ACC112 (cell line): ENCODE data around the gene ASGR1.
A peak's percentile ranks its signal among the peaks of the same experiment; 100 is the strongest.

ENCODE experiments used
- H2AFZ ChIP-seq: fragments of 200-600 bp; sonication (generic); one replicate; pipeline ENCODE4 v1.6.0; 2017; ENCODE audit warnings: antibody characterized with exemption, low read length; ENCODE audit not compliant: unreplicated experiment
- H3K27ac ChIP-seq: fragments of 200-600 bp; sonication (generic); 2 replicates; pipeline ENCODE4 v1.5.1; 2014; ENCODE audit warnings: low read depth, mild to moderate bottlenecking, antibody characterized with exemption, low read length, moderate library complexity
- H3K27me3 ChIP-seq: fragments of 200-600 bp; sonication (generic); 2 replicates; pipeline ENCODE4 v1.6.1; 2014; ENCODE audit warnings: mild to moderate bottlenecking, antibody characterized with exemption, low read length, moderate library complexity, mixed read lengths; ENCODE audit not compliant: insufficient read depth
- H3K36me3 ChIP-seq: fragments of 200-600 bp; sonication (generic); 2 replicates; pipeline ENCODE4 v1.6.1; 2016; ENCODE audit warnings: mild to moderate bottlenecking, antibody characterized with exemption, low read length, moderate library complexity, mixed read lengths; ENCODE audit not compliant: insufficient read depth
- H3K4me1 ChIP-seq: fragments of 200-600 bp; sonication (generic); one replicate; pipeline ENCODE4 v1.6.1; 2016; ENCODE audit warnings: low read length, mixed read lengths; ENCODE audit not compliant: insufficient read depth, unreplicated experiment, control insufficient read depth
- H3K4me3 ChIP-seq: fragments of 200-600 bp; sonication (generic); 2 replicates; pipeline ENCODE4 v1.5.1; 2014; ENCODE audit warnings: mild to moderate bottlenecking, low read depth, low read length
- H3K79me2 ChIP-seq: fragments of 200-600 bp; sonication (generic); one replicate; pipeline ENCODE4 v1.6.0; 2016; ENCODE audit warnings: low read length; ENCODE audit not compliant: control insufficient read depth, unreplicated experiment, insufficient read depth

The ASGR1 gene

DNA sequence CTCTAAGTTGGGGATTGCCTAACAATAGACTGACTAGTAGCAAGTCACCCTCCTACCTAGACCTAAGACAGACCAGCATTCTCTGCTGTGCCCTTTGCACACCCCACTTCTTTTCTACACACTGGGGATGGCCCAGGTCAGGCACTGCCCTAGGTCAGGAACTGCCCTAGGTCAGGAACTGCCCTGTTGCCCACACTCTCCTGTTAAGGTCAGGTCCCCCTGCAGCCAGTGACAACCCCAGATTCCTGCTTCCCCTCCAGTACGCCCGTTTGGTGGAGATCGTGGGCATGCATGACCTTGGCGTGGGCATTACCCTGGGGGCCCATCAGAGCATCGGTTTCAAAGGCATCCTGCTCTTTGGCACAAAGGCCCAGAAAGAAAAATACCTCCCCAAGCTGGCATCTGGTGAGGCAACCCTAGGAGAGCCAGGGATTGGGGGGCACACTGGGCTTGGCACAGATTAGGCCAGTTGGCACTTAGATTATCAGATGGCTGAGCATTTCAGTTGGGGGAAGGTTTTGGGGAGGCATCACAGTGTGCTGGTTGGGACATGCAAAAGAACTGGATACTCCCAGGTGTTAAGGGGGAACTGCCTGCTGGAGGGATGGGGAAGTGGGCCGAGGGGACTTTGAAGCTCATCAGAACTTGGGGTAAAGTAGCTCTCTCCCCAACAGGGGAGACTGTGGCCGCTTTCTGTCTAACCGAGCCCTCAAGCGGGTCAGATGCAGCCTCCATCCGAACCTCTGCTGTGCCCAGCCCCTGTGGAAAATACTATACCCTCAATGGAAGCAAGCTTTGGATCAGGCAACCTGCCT is 42.3 kb upstream of the ASGR1 start:
- peaks cover 32% of the 10 kb centered on the region for H3K4me1 ChIP-seq
- H3K79me2 ChIP-seq, result peaks cover 26% of the 10 kb centered on the region
- no peaks in the 10 kb centered on the region for H3K27me3 ChIP-seq
- H3K4me3 ChIP-seq, result peak overlapping the region; percentile 85
- no peaks in the 10 kb centered on the region for H3K36me3 ChIP-seq
- peak overlapping the region; percentile 82; the same call in 1 of the 2 replicates for H3K27ac ChIP-seq
- no peak overlapping the region for H2AFZ ChIP-seq

DNA sequence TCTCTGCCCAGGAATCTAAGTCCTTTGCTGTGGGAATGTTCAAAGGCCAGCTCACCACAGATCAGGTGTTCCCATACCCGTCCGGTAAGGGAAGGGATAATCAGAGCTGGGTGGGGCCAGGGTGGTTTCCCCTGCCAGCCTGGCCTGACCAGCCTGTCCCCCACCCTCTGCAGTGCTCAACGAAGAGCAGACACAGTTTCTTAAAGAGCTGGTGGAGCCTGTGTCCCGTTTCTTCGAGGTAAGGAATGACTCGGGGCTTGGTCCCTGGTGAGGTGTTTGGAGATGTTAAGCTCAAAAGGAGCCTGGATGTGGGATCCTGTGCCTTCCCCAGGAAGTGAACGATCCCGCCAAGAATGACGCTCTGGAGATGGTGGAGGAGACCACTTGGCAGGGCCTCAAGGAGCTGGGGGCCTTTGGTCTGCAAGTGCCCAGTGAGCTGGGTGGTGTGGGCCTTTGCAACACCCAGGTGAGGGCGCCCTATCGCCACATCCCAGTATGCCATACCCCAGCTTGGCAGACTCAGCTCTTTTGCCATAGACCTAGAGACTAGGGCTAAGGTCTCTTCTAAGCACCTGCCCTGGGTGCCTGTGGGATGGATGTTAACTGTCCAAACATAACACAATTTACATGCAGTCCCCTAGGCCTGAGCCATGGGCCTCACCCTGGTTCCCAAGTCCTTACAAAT is 41.6 kb upstream of the ASGR1 start:
- Histone ChIP-seq H3K27me3 (no peaks in the 10 kb centered on the region), H3K4me1 (peaks cover 39% of the 10 kb centered on the region), H3K4me3 (peak overlapping the region; percentile 85), H3K36me3 (no peaks in the 10 kb centered on the region), H2AFZ (no peak overlapping the region), H3K27ac (peak overlapping the region; percentile 82), H3K79me2 (peaks cover 33% of the 10 kb centered on the region)

DNA sequence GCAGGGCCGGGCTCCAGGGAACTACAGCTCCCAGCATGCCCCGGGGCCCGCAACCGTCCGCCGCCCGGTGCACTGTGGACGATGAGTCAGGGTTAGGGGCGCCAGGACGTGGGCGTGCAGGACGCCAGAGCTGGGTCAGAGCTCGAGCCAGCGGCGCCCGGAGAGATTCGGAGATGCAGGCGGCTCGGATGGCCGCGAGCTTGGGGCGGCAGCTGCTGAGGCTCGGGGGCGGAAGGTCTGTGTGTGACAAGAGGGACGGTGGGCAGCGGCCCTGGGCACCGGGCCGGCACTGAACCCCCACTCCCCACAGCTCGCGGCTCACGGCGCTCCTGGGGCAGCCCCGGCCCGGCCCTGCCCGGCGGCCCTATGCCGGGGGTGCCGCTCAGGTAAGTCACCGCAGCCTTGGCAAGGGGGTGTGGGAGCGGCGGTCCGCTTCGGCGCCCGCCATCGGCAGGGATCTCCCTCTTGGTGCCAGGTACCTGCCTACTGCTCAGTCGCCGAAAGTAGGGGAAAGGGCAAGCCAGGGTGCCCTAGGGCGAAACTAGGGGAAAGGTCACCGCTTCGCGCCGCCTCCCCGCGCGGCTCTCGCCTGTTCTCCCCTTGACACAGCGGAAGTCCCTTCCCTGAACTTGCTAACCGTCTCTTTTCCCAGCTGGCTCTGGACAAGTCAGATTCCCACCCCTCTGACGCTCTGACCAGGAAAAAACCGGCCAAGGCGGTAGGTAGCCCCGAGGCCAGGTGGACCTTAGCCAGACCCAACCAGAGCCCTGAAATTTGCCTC is 40.8 kb upstream of the ASGR1 start, which contains the start of the genes ACADVL and DLG4:
Gene ACADVL, plus strand, starts transcription at position 127 of the 781 bp plus-strand sequence. Its CDS starts 47 bp downstream, at position 174.
Gene DLG4, minus strand, starts transcription at position 25 of the 781 bp plus-strand sequence.
- Histone ChIP-seq H3K27ac (peak within 1 kb of the TSS; percentile 82), H3K4me3 (peak within 1 kb of the TSS; percentile 85), H3K4me1 (peaks cover 44% of the 10 kb centered on the region), H3K27me3 (no peaks in the 10 kb centered on the region), H3K36me3 (no peaks in the 10 kb centered on the region), H3K79me2 (peaks cover 33% of the 10 kb centered on the region), H2AFZ (no peak within 1 kb of the TSS)

DNA sequence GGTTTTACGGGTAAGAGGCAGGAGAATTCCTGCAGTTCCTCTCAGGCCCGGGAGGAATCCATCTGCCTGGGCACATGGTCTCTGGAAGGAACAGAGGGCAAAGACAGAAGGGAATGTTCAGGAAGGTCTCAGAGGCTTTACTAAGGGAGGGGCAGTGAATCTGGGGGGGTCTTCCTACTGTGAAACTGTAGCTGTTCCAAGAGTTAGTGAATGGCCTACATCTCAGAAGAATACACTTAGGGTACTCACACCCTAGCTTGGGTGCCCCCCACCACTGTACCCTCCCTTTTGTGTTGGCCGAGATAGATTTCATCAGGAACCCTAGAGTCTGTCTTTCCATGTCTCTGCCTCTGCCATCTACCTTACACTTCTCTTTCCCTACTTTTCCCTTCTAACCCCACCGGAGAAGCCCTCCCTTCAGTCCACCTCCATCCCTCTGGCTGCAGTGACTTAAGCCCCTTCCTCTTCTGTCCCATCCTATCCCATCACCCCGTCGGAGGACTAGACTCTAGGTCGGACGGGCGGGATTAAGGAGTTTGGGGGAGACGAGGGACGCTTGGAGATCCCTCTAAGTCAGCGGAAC is 40.1 kb upstream of the ASGR1 start:
- H3K4me1 ChIP-seq, result peaks cover 44% of the 10 kb centered on the region
- no peak overlapping the region for H2AFZ ChIP-seq
- H3K27ac ChIP-seq, result peak overlapping the region; percentile 37
- H3K79me2 ChIP-seq, result peaks cover 33% of the 10 kb centered on the region
- no peaks in the 10 kb centered on the region for H3K36me3 ChIP-seq
- no peaks in the 10 kb centered on the region for H3K27me3 ChIP-seq
- H3K4me3 ChIP-seq, result peak overlapping the region; percentile 85

DNA sequence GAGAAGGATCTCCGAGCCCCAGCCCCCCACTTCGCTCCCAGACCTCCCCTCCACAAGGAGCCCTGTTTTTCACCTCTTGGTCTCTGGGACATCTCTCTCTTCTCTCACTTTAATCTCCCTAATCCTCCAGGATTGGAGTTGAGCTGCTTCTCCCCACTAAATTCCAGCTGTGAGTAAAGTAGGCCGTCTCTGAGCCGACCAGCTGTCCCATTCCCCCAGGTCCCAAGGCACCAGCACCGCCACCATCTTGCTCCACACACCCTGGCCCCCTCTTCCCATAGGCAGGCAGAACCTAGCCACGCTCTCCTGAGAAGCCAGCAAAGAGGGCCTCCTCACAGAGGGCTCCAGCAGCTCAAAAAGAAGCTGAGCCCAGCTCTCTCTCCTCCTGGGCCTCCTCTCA is 39.6 kb upstream of the ASGR1 start:
- Histone ChIP-seq H3K79me2 (peaks cover 35% of the 10 kb centered on the region), H3K4me3 (no peak overlapping the region), H3K27ac (peak overlapping the region; percentile 37; the same call in 1 of the 2 replicates), H3K36me3 (no peaks in the 10 kb centered on the region), H3K27me3 (no peaks in the 10 kb centered on the region), H2AFZ (no peak overlapping the region), H3K4me1 (peaks cover 49% of the 10 kb centered on the region)

DNA sequence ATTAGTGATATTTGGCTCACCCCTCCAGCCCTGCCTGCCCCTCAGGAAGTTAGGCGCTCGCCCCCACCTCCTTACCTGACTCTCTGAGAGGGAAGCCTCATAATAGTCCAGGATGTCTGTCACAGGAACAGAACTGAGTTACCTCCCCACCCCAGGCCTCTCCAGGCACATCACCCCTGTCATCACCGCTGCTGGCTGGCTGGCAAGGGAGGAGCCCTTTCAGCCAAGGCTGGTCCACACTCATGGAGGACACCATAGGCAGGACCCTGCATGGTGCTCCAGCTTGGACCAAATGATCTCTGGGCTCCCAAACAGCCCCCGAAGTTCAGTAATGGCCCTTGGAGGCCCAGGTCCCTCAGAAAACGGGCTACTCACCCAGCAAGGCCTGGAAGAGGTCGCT is 39.0 kb upstream of the ASGR1 start:
- peak overlapping the region; percentile 91 for H3K4me3 ChIP-seq
- peaks cover 54% of the 10 kb centered on the region for H3K4me1 ChIP-seq
- peak overlapping the region; percentile 16; the same call in 1 of the 2 replicates for H3K27ac ChIP-seq
- no peaks in the 10 kb centered on the region for H3K36me3 ChIP-seq
- H3K79me2 ChIP-seq, result peaks cover 40% of the 10 kb centered on the region
- peak overlapping the region; percentile 80 for H2AFZ ChIP-seq
- H3K27me3 ChIP-seq, result no peaks in the 10 kb centered on the region

DNA sequence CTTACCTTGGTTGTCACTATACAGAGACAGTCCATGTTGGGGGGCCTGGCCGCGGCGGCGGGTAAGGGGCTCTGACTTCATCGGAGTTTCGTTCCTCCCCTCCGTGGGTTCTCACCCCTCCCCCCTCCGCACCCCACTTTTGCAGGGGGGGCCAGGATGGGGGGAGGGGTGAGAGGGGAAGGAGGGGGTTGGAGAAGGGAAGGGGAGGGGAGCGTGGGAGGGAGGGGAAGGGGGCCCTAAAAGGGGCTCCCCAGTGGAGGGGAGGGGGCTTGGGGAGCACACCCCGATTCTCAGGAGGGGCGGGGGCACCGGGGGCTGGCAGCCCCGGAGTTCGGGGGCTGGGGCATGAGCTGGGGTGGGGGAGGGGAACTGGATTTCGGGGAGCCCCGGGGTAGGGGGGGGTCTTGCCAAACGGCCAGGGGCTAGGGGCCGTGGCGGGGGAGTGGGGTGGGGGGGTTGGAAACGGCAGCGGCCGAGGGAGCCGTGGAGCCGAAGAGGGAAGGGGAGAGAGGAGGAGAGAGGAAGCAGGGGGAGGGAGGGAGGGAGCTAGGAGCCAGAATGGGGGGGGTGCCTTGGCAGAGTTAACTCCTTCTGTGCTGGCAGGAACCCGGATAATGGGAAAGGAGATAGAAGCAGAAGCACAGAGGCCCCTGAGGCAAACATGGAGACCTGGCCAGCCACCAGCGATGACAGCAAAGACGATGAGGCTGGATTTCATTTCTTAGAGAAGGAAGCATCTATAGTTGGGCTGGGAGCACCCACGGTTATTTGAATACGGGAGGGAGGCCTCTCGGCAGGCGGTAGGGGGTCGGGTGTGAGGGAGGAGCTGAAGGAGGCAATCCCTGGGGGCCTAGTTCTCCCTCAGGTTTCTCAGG is 38.2 kb upstream of the ASGR1 start:
- Histone ChIP-seq H3K4me3 (peak overlapping the region; percentile 91), H3K79me2 (peaks cover 46% of the 10 kb centered on the region), H3K36me3 (no peaks in the 10 kb centered on the region), H3K27ac (peak overlapping the region; percentile 16), H3K4me1 (peaks cover 54% of the 10 kb centered on the region), H2AFZ (peak overlapping the region; percentile 80), H3K27me3 (no peaks in the 10 kb centered on the region)

DNA sequence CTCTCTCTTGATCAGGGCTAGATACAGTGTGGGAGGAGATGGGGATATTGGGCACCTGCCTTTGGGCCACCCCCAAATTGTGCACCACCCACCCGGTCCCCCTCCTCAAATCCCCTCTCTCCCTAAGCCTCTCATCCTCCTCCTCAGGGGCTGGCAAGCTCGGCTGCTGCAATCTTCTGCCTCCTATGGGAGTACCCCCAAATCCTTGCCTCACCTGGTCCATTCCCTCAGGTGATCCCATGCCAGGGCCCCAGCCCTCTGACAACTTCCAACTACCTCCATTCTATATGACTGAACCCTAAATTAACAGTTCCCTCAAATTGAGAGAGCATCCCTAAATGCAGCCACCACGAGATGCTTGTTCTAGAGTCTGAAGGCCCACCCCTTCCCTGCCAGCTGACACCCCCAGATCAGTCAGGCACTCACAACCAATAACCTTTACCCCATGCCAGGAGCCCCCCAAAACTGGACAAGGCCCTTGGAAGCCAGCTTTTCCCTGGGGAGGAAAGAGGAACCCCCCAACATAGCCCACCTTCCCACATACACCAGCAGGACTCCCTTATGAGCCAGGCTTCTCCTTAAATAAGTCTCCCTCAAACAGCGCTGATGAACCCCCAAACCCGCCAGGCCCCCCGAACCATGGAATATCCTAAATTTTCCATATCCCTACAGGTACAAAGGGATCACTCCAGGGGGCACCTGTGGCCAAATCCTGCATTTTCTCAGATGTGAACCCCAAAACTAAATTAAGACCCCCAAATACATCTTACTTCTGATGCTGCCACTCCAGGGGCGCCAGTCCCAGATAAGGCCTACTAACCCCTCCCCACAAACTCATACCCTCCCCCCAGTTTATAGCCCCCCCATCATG is 37.3 kb upstream of the ASGR1 start:
- Histone ChIP-seq H3K27me3 (no peaks in the 10 kb centered on the region), H3K4me3 (peak overlapping the region; percentile 91), H3K27ac (peak overlapping the region; percentile 11; the same call in 1 of the 2 replicates), H3K79me2 (peaks cover 48% of the 10 kb centered on the region), H3K4me1 (peaks cover 52% of the 10 kb centered on the region), H2AFZ (no peak overlapping the region), H3K36me3 (no peaks in the 10 kb centered on the region)

DNA sequence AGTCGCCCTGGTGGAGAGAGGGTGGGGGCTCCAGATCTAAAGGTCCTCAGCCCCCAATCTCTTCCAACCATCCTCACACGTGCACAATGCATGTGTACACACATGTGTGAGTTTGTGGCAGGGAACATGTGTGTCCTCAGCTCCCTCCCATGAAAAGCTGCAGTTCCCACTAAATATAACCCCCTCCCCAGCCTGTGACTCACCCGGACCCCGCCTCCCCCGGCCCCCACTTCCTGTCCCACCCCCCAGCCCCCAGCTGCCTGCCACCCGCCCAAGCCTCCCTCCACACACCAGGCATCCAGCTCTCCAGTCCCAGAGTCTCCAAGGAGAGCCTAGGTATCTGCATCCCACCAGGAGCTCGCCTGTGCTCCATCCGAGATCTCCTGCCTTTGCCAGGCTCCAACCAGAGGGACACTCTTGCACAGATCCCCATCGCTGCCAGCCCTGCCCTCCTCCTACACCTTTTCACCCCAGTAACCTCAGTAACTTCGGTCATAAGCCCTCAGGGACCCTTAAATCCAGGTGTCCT is 36.5 kb upstream of the ASGR1 start:
- peak overlapping the region; percentile 87 for H3K27ac ChIP-seq
- H2AFZ ChIP-seq, result no peak overlapping the region
- peak overlapping the region; percentile 91 for H3K4me3 ChIP-seq
- H3K27me3 ChIP-seq, result no peaks in the 10 kb centered on the region
- H3K4me1 ChIP-seq, result peaks cover 44% of the 10 kb centered on the region
- H3K36me3 ChIP-seq, result no peaks in the 10 kb centered on the region
- peaks cover 50% of the 10 kb centered on the region for H3K79me2 ChIP-seq
